Prostate gland (tissue), 2 donors: ENCODE data around the gene DCTN3. TPM values are rescaled to one million over a fixed set of nuclear protein-coding genes. Genes with fewer than 3 reads are reported as not detected.
A peak's percentile ranks its signal among the peaks of the same experiment; 100 is the strongest.

Source experiments
- DNase-seq: peaks from one replicate; pipeline ENCODE4 v3.0.0-alpha.2; 2019; ENCODE audit warnings: low spot score
- H3K27ac ChIP-seq, 2 donors: fragments of 200-600 bp; sonication (generic); 2 replicates each; pipeline ENCODE4 v1.5.1; 2017 to 2019
- H3K27me3 ChIP-seq: fragments of 200-600 bp; sonication (generic); replicated peaks from 2 replicates; pipeline ENCODE4 v1.5.1; 2019; ENCODE audit not compliant: insufficient read depth
- H3K36me3 ChIP-seq, 2 donors: fragments of 200-600 bp; sonication (generic); 1 replicate in 1 of 2; 2 replicates in 1 of 2; pipeline versions ENCODE4 v1.5.1 to v1.8.1; 2017 to 2019
- H3K4me1 ChIP-seq: fragments of 200-600 bp; sonication (generic); replicated peaks from 2 replicates; pipeline ENCODE4 v1.5.1; 2019
- H3K4me3 ChIP-seq, 2 donors: fragments of 200-600 bp; sonication (generic); 2 replicates each; pipeline ENCODE4 v1.5.1; 2017 to 2019
- H3K9me3 ChIP-seq: fragments of 200-600 bp; sonication (generic); 2 replicates; pipeline ENCODE4 v1.5.1; 2017
- CTCF ChIP-seq, 4 experiments: fragments of 200-600 bp in 2 of 4; fragments of 450-650 bp in 2 of 4; sonication (generic) in 2 of 4; IDR thresholded peaks; 1 replicate in 3 of 4; 2 replicates in 1 of 4; pipeline ENCODE4 v1.5.1; 2016 to 2019; ENCODE audit warnings: antibody characterized with exemption in 4 of 4, mild to moderate bottlenecking in 2 of 4, moderate library complexity in 2 of 4
- POLR2A ChIP-seq: fragments of 450-650 bp; IDR thresholded peaks from one replicate; pipeline ENCODE4 v1.6.1; 2016; ENCODE audit warnings: antibody characterized with exemption, mild to moderate bottlenecking
- POLR2AphosphoS5 ChIP-seq: sonication (generic); formaldehyde crosslinking; IDR thresholded peaks from one replicate; pipeline ENCODE4 v1.6.1; 2017; ENCODE audit warnings: antibody characterized with exemption
- WGBS: methylation state at CpG from one replicate; pipeline ENCODE4 v1.1.5; 2018; 5-methylcytosine and 5-hydroxymethylcytosine counted together
- intact Hi-C: fragments of 100-400 bp; cut with DNase I; formaldehyde crosslinking; loops from one replicate; pipeline ENCODE4 v1.14.2; 2022
- total RNA-seq, 2 donors: library from RNA; depleted of rRNA; stranded (reverse); fragments of >200 nt; gene quantifications; one replicate each; pipeline ENCODE4 v1.1.0, GENCODE V29; 2016

DCTN3 gene
- total RNA-seq, 2 donors from 2014 or later = 73.8 to 112 TPM

GRCh38 chr9:34655394-34655793, 35.1 kb upstream of the DCTN3 start:
- no peak for DNase-seq
- no peak overlapping the region for H3K4me3 ChIP-seq
- H3K4me1 ChIP-seq = peaks cover 20% of the 10 kb centered on the region

GRCh38 chr9:34654323-34655051, 34.2 kb upstream of the DCTN3 start:
- no peaks in the 10 kb centered on the region for H3K27me3 ChIP-seq
- TF ChIP-seq CTCF (IDR thresholded peaks at IDR 0.05) (no peak), POLR2A (no peak), POLR2AphosphoS5 (peak; percentile 67)
- 11% methylated on average over 11 of the region's 11 CpGs for WGBS
- intact Hi-C loops = no loop called here
- H3K27ac ChIP-seq = peak overlapping the region; percentile 38 to 65
- H3K4me1 ChIP-seq = peaks cover 20% of the 10 kb centered on the region
- no peaks in the 10 kb centered on the region for H3K9me3 ChIP-seq
- peaks cover 0 to 4% of the 10 kb centered on the region in 2 donors for H3K36me3 ChIP-seq
- no peak overlapping the region for H3K4me3 ChIP-seq
- peak; percentile 66 for DNase-seq

More at GRCh38 chr9:34655394-34655793, 35.1 kb upstream of the DCTN3 start:
- H3K27ac ChIP-seq = peak overlapping the region; percentile 38 to 62
- intact Hi-C loops = no loop called here
- H3K9me3 ChIP-seq = no peaks in the 10 kb centered on the region
- WGBS = 54% methylated on average over 5 of the region's 5 CpGs
- H3K27me3 ChIP-seq = no peaks in the 10 kb centered on the region
- H3K36me3 ChIP-seq = no peaks in the 10 kb centered on the region
- TF ChIP-seq CTCF (IDR thresholded peaks at IDR 0.05) = no peak
- TF ChIP-seq POLR2A = no peak
- no peak for TF ChIP-seq POLR2AphosphoS5

- Histone ChIP-seq H3K4me3 (no peak overlapping the region), H3K27me3 (no peaks in the 10 kb centered on the region), H3K9me3 (no peaks in the 10 kb centered on the region), H3K27ac (peak overlapping the region; percentile 38 to 65), H3K36me3 (peaks cover 4 to 5% of the 10 kb centered on the region in 2 donors), H3K4me1 (peaks cover 20% of the 10 kb centered on the region)
- TF ChIP-seq CTCF (IDR thresholded peaks at IDR 0.05) (no peak), POLR2AphosphoS5 (no peak), POLR2A (no peak)
- 44% methylated on average over 11 of the region's 11 CpGs for WGBS
- DNase-seq = no peak
- intact Hi-C loops = no loop called here
These were observed 33.1 kb upstream of the DCTN3 start for GRCh38 chr9:34653151-34654072.

- Histone ChIP-seq H3K27me3 (no peaks in the 10 kb centered on the region), H3K27ac (peak overlapping the region; percentile 79 to 83), H3K36me3 (peaks cover 4 to 5% of the 10 kb centered on the region in 2 donors), H3K9me3 (no peaks in the 10 kb centered on the region), H3K4me3 (peak overlapping the region in 1 of 2 donors; percentile 23), H3K4me1 (peaks cover 25% of the 10 kb centered on the region)
- TF ChIP-seq CTCF (IDR thresholded peaks at IDR 0.05) (no peak), POLR2A (no peak), POLR2AphosphoS5 (no peak)
- WGBS = 28% methylated on average over 5 of the region's 5 CpGs
- DNase-seq = no peak
- intact Hi-C loops = no loop called here
These were observed 32.3 kb upstream of the DCTN3 start for GRCh38 chr9:34652602-34653000.
